Nephron (organoid): ENCODE results near the gene TADA2A.
"Not testable (repeated sequence)": the region's sequence is repeated elsewhere in the genome, so short reads cannot be mapped to it uniquely, and the experiment has no call there.

ENCODE experiments used
- H3K27ac Mint-ChIP-seq, 3 experiments: 2 replicates each; pipeline ENCODE4 v1.8.0; 2020; ENCODE audit warnings: mixed read lengths in 3 of 3, mild to moderate bottlenecking in 2 of 3, moderate library complexity in 1 of 3
- H3K27me3 Mint-ChIP-seq: 2 replicates; pipeline ENCODE4 v1.8.0; 2021; ENCODE audit warnings: low read depth, mild to moderate bottlenecking, moderate library complexity, mixed read lengths
- H3K36me3 Mint-ChIP-seq: 2 replicates; pipeline ENCODE4 v1.8.0; 2020; ENCODE audit warnings: low read depth, mixed read lengths
- H3K4me1 Mint-ChIP-seq: 2 replicates; pipeline ENCODE4 v1.8.0; 2020; ENCODE audit warnings: mixed read lengths
- H3K4me3 Mint-ChIP-seq, 3 experiments: 2 replicates each; pipeline ENCODE4 v1.8.0; 2020; ENCODE audit warnings: mild to moderate bottlenecking in 3 of 3, mixed read lengths in 3 of 3, moderate library complexity in 2 of 3
- H3K9me3 Mint-ChIP-seq: 2 replicates; pipeline ENCODE4 v1.8.0; 2020; ENCODE audit warnings: mixed read lengths
- TF ChIP-seq, protein P1 (sequence below), 3 experiments: fragments of 200-600 bp; sonication (generic); IDR thresholded peaks; one replicate each; pipeline ENCODE4 v1.5.0; 2021; ENCODE audit warnings: antibody characterized with exemption in 3 of 3; ENCODE audit not compliant: unreplicated experiment in 3 of 3

Gene TADA2A

DNA sequence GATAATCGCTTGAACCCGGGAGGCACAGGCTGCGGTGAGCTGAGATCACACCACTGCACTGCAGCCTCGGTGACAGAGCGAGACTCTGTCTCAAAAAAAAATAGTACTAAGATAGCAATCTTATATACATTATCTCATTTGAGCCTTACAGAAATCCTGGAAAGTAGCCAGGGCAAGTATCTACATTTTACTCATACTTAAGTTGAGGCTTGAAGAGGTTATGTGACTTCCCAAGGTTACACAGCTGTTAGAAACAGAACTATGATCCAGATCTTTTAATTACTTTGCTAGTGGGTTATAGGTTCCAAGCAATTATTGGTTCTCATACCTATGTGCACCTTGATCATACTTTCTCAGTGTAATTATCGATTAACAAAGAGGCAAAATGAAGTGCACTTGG, 15.5 kb upstream of the TADA2A start:
- Mint-ChIP-seq H3K27ac (no peak overlapping the region), H3K9me3 (no peaks in the 10 kb centered on the region), H3K27me3 (no peaks in the 10 kb centered on the region), H3K4me1 (peaks cover 8% of the 10 kb centered on the region), H3K36me3 (no peaks in the 10 kb centered on the region), H3K4me3 (no peak overlapping the region)
- TF ChIP-seq, protein P1, sequence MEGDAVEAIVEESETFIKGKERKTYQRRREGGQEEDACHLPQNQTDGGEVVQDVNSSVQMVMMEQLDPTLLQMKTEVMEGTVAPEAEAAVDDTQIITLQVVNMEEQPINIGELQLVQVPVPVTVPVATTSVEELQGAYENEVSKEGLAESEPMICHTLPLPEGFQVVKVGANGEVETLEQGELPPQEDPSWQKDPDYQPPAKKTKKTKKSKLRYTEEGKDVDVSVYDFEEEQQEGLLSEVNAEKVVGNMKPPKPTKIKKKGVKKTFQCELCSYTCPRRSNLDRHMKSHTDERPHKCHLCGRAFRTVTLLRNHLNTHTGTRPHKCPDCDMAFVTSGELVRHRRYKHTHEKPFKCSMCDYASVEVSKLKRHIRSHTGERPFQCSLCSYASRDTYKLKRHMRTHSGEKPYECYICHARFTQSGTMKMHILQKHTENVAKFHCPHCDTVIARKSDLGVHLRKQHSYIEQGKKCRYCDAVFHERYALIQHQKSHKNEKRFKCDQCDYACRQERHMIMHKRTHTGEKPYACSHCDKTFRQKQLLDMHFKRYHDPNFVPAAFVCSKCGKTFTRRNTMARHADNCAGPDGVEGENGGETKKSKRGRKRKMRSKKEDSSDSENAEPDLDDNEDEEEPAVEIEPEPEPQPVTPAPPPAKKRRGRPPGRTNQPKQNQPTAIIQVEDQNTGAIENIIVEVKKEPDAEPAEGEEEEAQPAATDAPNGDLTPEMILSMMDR (IDR thresholded peaks at IDR 0.05; ENCODE audit: unreplicated experiment in 3 of 3): no peak

DNA sequence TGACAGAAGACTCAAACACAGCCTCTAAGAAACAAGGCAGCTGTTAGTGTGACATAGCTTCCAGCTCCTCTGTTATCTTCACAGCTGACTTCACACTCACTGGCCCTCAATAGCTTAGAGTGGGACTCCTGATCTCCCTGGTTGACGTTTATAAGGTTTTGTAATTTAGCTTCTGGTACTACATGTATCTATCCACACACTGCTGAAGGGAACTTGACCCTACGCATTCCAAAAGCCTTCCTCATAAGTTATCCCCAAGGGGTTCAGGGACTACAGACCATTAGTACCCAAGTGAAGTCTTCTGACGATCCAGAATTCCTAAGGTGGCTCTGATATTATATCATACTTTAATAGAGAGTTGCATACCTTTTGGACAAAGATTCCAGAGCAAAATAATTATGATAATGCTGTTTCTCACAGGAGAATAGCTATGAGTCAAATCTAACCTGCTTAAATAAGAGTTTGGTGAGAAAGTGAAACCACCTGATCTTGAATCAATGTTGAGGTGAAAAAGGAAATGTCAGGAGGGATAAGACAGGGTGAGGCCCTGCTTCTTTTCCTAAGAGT, 14.6 kb upstream of the TADA2A start:
- no peak overlapping the region for H3K27ac Mint-ChIP-seq
- no peaks in the 10 kb centered on the region for H3K9me3 Mint-ChIP-seq
- no peak overlapping the region for H3K4me3 Mint-ChIP-seq
- peaks cover 8% of the 10 kb centered on the region for H3K4me1 Mint-ChIP-seq
- H3K36me3 Mint-ChIP-seq: no peaks in the 10 kb centered on the region
- TF ChIP-seq, protein P1 (IDR thresholded peaks at IDR 0.05; ENCODE audit: unreplicated experiment in 3 of 3): no peak
- no peaks in the 10 kb centered on the region for H3K27me3 Mint-ChIP-seq

DNA sequence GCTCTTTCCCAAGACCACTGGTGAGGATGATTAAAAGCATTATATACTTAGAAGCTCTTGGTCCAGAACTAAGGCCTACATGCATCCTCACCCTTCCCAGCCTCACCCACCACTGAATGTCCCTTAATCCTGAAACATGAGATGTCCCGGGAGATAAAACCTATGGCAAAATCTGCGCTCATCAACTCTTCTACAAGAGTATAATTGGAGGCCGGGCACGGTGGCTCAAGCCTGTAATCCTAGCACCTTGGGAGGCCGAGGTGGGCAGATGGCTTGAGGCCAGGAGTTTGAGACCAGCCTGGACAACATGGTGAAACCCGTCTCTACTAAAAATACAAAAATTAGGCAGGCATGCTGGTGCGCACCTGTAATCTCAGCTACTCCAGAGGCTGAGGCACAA, 13.3 kb upstream of the TADA2A start:
- H3K4me3 Mint-ChIP-seq: no peak overlapping the region
- TF ChIP-seq, protein P1 (IDR thresholded peaks at IDR 0.05; ENCODE audit: unreplicated experiment in 3 of 3): no peak
- H3K4me1 Mint-ChIP-seq: peaks cover 11% of the 10 kb centered on the region
- H3K27ac Mint-ChIP-seq: no peak overlapping the region
- no peaks in the 10 kb centered on the region for H3K27me3 Mint-ChIP-seq
- no peaks in the 10 kb centered on the region for H3K36me3 Mint-ChIP-seq
- no peaks in the 10 kb centered on the region for H3K9me3 Mint-ChIP-seq

DNA sequence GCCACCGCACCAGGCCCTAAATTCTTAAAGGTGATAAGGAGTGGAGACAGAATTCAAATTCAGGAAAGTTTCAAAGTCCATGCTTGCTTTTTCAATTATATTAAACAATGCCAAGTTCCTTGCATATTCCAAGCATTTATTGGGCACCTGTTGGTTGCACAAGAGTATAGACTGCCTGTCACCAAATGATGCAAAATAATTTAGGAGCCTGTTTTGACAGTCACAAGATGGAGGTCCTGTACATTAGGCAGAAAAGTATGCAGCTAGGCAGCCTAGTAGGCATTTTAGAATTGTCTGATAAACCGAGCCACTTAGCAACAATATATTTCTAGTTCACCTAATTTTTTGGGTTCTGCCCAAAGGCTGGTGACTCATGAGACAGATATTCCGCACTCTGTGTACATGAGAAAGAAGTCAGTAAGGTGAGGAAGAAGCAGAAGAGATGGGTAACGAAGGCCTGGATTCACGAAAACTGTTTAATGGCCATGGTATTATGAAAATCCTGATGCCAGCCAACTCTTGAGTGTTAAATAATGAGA, 7.4 kb upstream of the TADA2A start:
- Mint-ChIP-seq H3K9me3 (no peaks in the 10 kb centered on the region), H3K27me3 (no peaks in the 10 kb centered on the region), H3K4me1 (peaks cover 4% of the 10 kb centered on the region), H3K4me3 (no peak overlapping the region), H3K27ac (no peak overlapping the region), H3K36me3 (peaks cover 4% of the 10 kb centered on the region)
- TF ChIP-seq, protein P1 (IDR thresholded peaks at IDR 0.05; ENCODE audit: unreplicated experiment in 3 of 3): no peak

DNA sequence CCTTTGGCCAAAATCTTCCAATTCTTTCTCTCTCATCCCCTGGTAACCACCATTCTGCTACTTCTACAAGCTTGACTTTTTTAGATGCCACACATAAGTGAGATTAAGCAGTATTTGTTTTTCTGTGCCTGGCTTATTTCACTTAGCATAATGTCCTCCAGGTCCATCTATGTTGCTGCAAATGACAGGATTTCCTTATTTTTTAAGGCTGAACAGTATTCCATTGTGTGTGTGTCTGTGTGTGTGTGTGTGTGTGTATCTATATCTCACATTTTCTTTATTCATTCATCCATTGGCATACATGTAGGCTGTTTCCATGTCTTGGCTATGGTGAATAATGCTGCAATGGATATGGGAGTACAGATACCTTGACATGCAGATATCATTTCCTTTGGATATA, 6.2 kb upstream of the TADA2A start:
- H3K9me3 Mint-ChIP-seq: no peaks in the 10 kb centered on the region
- H3K36me3 Mint-ChIP-seq: peaks cover 4% of the 10 kb centered on the region
- no peak overlapping the region for H3K4me3 Mint-ChIP-seq
- H3K27me3 Mint-ChIP-seq: no peaks in the 10 kb centered on the region
- H3K4me1 Mint-ChIP-seq: peaks cover 12% of the 10 kb centered on the region
- no peak overlapping the region for H3K27ac Mint-ChIP-seq
- TF ChIP-seq, protein P1 (IDR thresholded peaks at IDR 0.05; ENCODE audit: unreplicated experiment in 3 of 3): no peak

DNA sequence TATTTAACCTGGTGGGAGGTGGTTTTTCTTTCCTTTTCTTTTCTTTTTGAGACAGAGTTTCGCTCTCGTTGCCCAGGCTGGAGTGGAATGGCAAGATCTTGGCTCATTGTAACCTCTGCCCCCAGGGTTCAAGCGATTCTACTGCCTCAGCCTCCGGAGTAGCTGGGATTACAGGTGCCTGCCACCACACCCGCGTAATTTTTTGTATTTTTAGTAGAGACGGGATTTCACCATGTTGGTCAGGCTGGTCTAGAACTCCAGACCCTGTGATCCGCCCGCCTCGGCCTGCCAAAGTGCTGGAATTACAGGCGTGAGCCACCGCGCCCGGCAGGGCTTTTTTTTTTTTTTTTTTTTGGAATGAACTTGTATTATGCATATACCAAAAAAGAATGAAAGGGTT, 1.2 kb upstream of the TADA2A start:
- peak overlapping the region; percentile 97 to 99 (median 98) for H3K4me3 Mint-ChIP-seq
- not testable (repeated sequence) for H3K36me3 Mint-ChIP-seq, H3K27me3 Mint-ChIP-seq, H3K9me3 Mint-ChIP-seq
- H3K27ac Mint-ChIP-seq: peak overlapping the region; percentile 96 to 98 (median 97)
- H3K4me1 Mint-ChIP-seq: peaks cover 22% of the 10 kb centered on the region
